Inflammatory macrophage (primary cell): ENCODE data around the gene CDC42EP4.
"Not testable (repeated sequence)": the region's sequence is repeated elsewhere in the genome, so short reads cannot be mapped to it uniquely, and the experiment has no call there.

Source experiments
- DNase-seq, 2 donors: peaks; one replicate each; pipeline ENCODE4 v3.0.0-alpha.2; 2020 to 2022

CDC42EP4 gene

DNA sequence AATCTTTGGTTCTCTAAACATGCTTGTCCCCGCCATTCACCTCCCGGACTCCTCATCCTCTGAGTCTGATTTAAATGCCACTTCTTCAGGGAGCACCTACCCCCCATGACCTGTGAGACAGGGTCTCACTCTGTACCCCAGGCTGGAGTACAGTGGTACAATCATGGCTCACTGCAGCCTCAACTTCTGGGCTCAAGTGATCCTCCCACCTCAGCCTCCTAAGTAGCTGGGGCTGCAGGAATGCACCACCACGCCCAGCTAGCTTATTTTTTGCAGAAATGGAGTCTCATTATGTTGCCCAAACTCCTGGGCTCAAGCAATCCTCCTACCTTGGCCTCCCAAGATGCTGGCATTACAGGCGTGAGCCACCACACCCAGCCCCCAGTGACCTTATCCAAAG is 37.3 kb downstream of the CDC42EP4 start:
- no peak for DNase-seq

DNA sequence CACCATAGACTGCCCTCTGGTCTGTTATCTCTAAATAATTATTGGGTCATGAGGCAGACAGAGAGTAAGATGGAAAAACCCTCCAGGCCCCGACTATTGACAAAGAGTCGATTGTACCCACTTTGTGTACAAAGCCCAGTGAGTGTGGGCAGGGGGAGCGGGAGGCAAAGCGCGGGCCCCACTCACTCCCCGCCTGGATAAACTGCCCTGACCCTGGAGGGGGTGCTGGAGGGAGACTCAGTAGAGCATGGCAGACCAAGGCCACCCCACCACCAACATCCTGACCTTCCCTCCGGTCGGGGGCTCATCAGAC is 38.9 kb downstream of the CDC42EP4 start:
- DNase-seq = no peak

DNA sequence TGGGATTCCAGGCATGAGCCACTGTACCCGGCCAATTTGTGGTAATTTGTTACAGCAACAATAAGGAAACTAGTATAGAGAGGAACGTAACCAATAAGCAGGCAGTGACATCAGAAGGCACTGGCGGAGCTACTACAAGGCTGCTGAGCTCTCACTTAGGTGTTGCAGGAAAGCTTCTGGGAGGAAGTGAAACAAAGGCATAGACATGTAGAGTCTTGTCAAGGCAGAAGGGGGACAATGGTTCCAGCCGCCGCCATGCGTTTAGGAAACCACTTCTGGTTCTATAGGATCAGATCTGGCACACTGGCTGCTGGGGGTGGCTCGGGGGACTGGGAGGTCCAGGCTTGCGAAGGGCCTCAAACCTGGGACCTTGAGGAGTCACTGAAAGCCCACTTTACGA is 40.7 kb downstream of the CDC42EP4 start:
- peak; percentile 35 to 44 for DNase-seq

DNA sequence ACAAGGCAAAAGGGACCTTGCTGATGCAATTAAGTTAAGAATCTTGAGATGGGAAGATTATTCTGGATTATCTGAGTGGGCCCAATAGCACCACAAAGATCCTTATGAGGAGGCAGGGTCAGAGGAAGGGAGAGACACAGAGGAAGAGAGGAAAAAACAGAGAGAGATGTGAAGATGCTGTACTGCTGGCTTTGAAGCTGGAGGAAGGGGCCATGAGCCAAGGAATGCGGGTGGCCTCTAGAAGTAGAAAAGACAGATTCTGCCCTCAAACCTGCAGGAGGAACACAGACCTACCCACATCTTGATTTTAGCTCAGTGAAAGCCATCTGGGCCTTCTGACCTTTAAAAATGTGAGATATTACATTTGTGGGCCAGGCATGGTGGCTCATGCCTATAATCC is 42.0 kb downstream of the CDC42EP4 start:
- DNase-seq = no peak

DNA sequence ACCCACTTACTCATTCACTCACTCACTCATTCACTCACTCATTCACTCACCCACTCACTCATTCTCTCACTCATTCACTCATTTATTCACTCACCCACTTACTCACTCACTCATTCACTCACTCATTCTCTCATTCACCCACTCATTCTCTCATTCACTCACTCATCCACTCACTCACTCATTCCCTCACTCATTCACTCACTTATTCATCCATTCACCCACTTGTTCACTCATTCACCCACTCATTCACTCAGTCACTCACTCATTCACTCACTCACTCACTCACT is 42.5 kb downstream of the CDC42EP4 start:
- DNase-seq = no peak

DNA sequence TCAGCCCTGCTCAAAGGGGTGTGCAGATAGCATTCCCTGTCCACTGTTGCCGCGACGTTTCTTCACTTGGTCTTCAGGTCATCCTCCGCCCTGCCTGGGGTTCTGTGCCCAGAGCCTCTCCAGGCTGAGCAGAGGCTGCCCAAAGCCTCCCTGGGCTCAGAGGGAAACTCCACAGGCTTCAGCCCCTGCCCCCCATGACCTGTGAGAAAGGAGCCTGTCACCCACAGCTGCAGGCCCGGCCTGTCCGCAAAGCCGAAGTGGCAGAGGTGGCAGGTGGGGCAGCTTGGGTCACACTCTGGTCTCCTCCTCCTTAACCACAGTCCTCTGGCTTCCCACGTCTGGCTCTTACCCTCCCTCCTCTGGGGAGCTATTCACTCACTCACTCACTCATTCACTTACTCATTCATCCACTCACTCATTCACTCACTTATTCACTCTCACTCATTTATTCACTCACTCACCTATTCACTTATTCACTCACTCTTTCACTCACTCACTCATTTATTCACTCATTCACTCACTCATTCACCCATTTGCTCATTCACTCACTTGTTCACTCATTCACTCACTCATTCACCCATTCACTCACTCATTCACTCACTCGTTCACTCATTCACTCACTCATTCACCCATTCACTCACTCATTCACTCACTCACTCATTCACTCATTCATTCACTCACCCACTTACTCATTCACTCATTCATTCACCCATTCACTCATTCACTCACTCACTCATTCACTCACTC is 43.0 kb downstream of the CDC42EP4 start:
- no peak for DNase-seq

- DNase-seq = no peak
Measured at GRCh38 chr17:73267648-73268537, 43.9 kb downstream of the CDC42EP4 start.

DNA sequence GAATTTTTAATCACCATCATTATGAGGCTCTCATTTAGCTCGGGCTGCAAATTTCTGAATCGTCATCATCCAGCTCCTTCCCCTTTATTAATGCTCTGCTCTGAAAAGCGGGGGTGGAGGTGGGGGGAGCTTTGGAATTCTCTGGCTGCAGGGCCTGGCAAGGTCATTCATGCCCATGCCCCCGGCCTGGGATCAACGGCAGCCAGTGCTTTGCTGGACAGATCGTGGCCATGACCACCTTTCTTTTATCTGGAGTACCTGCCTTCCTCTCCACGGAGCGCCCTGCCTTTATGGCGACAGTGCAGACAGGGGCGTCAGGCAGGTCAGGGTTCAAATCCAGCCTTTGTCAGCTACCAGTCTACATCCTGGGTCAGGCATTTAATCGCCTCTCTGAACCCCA is 45.0 kb downstream of the CDC42EP4 start:
- DNase-seq = no peak

GRCh38 chr17:73265646-73266640 is 45.9 kb downstream of the CDC42EP4 start:
- DNase-seq = no peak

GRCh38 chr17:73264448-73264847 is 47.4 kb downstream of the CDC42EP4 start:
- not testable (repeated sequence) for DNase-seq

- no peak for DNase-seq
Measured at GRCh38 chr17:73262676-73263642, 48.8 kb downstream of the CDC42EP4 start.

DNA sequence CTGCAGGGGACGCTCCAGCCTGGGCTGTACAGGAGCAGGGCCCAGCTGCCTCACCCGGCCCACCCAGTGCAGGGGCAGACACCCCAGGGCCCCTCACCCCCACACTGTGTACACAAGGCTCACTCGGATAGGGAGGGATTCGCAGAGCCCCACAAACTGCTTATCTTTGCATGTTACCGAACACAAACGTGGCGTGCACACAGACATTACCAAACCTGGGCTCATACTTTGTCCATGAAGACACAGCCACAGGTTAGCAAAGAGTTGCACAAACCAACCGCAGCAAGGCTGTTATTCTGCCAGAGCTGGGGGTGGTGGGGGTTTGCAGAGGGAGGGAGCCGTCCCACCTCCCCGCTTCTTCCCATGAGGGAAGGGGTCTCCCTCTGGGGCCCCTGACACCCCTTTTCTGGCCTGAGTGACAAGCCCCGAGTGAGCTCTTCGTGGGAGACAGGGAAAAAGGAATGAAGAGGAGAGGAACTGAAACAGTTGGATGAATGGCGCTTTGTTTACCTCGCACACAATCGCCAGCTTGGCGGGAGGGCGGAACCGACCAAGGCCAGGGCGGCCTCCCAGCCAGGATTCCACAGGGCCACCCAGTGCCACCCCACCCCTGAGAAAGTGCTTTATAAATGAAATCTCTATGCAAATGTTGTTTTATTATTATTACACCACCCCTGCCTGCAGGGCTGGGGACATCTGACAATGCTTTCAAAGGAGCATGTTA is 49.7 kb downstream of the CDC42EP4 start:
- no peak for DNase-seq

DNA sequence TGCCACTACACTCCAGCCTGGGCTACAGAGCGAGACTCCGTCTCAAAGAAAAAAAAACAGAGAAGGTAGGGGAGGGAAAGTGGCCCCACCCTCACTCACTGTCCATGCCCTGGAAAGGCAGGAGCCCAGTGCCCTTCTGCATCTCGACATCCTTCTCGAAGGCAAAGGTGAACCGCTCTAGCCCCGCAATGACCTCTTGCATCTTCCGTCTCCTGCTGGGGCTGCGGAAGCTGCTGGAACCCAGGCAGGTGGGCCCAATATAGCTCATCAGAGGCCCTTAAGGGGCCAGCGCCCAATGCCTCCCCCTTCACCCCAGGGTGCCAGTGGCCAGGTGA is 50.2 kb downstream of the CDC42EP4 start, which contains the start of gene CPSF4L:
Gene CPSF4L, minus strand, starts transcription at position 264 of the 335 bp plus-strand sequence. Its CDS starts 62 bp downstream, at position 202.
- no peak for DNase-seq

GRCh38 chr17:73257516-73257915 is 54.3 kb downstream of the CDC42EP4 start:
- DNase-seq = no peak

GRCh38 chr17:73256220-73256619 is 55.6 kb downstream of the CDC42EP4 start:
- no peak for DNase-seq

GRCh38 chr17:73255671-73256181 is 56.1 kb downstream of the CDC42EP4 start:
- peak; percentile 17 to 24 for DNase-seq

- no peak for DNase-seq
Measured at GRCh38 chr17:73251871-73252270, 59.9 kb downstream of the CDC42EP4 start.

DNA sequence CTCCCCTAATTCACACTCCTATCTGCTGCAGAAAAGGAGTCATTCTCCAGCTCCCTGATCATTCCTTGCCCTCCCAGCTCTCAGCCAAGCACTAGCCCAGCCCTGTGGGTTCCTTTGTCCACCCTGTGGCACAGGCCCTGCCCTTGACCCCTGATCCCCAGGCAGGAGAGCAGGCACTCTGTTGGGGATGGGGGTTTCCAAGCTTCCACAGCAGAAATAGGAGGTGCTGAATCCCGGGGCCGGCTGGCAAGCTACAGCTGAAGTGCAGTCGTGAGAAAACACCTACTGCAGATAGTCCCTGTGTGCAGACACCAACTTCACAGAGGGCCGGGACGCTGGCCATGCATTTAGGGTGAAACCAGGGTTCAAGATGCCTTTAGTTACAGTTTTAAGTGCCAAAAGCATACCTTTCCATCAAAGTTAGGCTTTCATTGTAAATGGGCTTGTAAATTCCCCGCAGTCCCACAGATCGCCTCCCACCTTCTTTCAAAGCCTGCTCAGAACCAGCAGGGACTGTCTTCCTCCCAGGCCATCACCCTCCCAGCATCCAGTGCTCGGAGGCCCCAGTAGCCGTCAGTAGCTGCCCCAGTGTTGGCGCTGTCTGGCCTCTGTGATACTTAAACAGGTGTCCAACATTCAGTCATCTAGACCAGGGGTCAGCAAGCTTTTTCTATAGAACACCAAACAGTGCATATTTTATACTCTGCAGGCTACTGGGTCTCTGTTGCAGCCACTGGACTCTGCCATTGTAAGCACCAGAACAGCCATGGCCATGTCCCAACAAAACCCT is 60.8 kb downstream of the CDC42EP4 start:
- DNase-seq = no peak

- DNase-seq = no peak
Measured at GRCh38 chr17:73249700-73250099, 62.1 kb downstream of the CDC42EP4 start.

- no peak for DNase-seq
Measured at GRCh38 chr17:73248532-73248931, 63.3 kb downstream of the CDC42EP4 start.
